ENCODE data around the gene LCE3C. TPM values are rescaled to one million over a fixed set of nuclear protein-coding genes. Genes with fewer than 3 reads are reported as not detected.

Gene LCE3C
- total RNA-seq, 1 donor, result not detected

GRCh38 chr1:152630596-152630995 lies 30.6 kb downstream of the LCE3C start:
- no peaks in the 10 kb centered on the region for H3K9me3 ChIP-seq (ENCODE audit: low read depth, low read length)
- no peaks in the 10 kb centered on the region for H3K27me3 ChIP-seq (ENCODE audit: insufficient read depth, low read length)
- no peak overlapping the region for H3K4me3 ChIP-seq (ENCODE audit: low read length)
- H3K4me1 ChIP-seq (ENCODE audit: insufficient read depth, low read length), result no peaks in the 10 kb centered on the region

DNA sequence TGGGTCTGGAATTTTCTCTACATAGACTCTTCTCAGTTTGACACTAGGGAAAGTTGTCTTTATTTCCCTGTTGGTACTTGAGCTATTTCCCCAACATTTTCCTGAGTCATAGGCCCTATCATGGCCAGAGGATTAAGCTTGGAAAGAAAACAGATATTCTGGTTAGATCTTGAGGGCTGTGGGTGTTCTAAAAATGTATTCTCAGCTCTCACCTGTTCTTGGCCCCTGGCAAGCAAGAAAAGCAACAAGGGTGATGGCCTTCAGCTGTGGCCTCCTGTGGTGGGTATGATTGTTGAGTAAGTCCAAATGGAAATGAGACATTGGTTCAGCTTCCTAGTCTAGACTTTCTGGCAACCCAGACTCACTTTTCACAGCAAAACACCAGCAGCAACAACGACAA lies 40.3 kb downstream of the LCE3C start:
- Histone ChIP-seq H3K9me3 (ENCODE audit: low read depth, low read length) (no peaks in the 10 kb centered on the region), H3K27me3 (ENCODE audit: insufficient read depth, low read length) (no peaks in the 10 kb centered on the region), H3K4me1 (ENCODE audit: insufficient read depth, low read length) (no peaks in the 10 kb centered on the region), H3K4me3 (ENCODE audit: low read length) (no peak overlapping the region)

DNA sequence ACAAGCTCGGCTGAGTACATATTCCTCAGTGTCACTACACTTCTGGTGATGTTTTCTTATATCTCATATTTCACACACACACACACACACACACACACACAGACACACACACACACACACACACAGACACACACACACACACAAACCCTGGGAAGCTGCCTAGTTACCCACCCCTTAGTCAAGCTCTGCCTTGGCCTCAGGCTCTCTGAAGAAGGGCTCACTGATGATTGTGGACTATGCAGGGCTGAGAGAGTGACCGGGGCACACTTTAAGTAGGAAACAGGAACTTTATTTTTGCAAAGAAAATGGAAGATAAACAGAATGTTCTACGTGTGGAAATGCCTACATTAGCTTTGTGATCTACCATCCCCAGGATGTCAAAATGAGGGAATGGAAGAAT lies 43.9 kb downstream of the LCE3C start:
- Histone ChIP-seq H3K4me1 (ENCODE audit: insufficient read depth, low read length) (no peaks in the 10 kb centered on the region), H3K9me3 (ENCODE audit: low read depth, low read length) (no peaks in the 10 kb centered on the region), H3K4me3 (ENCODE audit: low read length) (no peak overlapping the region)

GRCh38 chr1:152645146-152645545 lies 45.1 kb downstream of the LCE3C start:
- Histone ChIP-seq H3K27me3 (ENCODE audit: insufficient read depth, low read length) (peaks cover under 1% of the 10 kb centered on the region), H3K4me1 (ENCODE audit: insufficient read depth, low read length) (no peaks in the 10 kb centered on the region), H3K4me3 (ENCODE audit: low read length) (no peak overlapping the region), H3K9me3 (ENCODE audit: low read depth, low read length) (no peaks in the 10 kb centered on the region)

More for the DNA sequence above, 43.9 kb downstream of the LCE3C start:
- H3K27me3 ChIP-seq (ENCODE audit: insufficient read depth, low read length), result no peaks in the 10 kb centered on the region

GRCh38 chr1:152646656-152647055 lies 46.6 kb downstream of the LCE3C start:
- H3K4me1 ChIP-seq (ENCODE audit: insufficient read depth, low read length), result no peaks in the 10 kb centered on the region
- H3K9me3 ChIP-seq (ENCODE audit: low read depth, low read length), result no peaks in the 10 kb centered on the region
- H3K4me3 ChIP-seq (ENCODE audit: low read length), result no peak overlapping the region
- peaks cover 9% of the 10 kb centered on the region for H3K27me3 ChIP-seq (ENCODE audit: insufficient read depth, low read length)

Other genes starting within 250 kb of the LCE3C start
- gene FLG2, start 240.2 kb upstream of the LCE3C start, total RNA-seq, result not detected
- gene CRNN, start 186.0 kb upstream of the LCE3C start, total RNA-seq, result not detected
- gene LCE5A, start 89.4 kb upstream of the LCE3C start, total RNA-seq, result not detected
- gene CRCT1, start 85.8 kb upstream of the LCE3C start, total RNA-seq, result not detected
- gene LCE3E, start 33.5 kb upstream of the LCE3C start, total RNA-seq, result not detected
- gene LCE3D, start 19.7 kb upstream of the LCE3C start, total RNA-seq, result not detected
- gene LCE3B, start 13.6 kb downstream of the LCE3C start, total RNA-seq, result not detected
- gene LCE3A, start 22.9 kb downstream of the LCE3C start, total RNA-seq, result not detected
- not detected for gene LCE2D, start 63.1 kb downstream of the LCE3C start, total RNA-seq
- gene LCE2C, start 75.0 kb downstream of the LCE3C start, total RNA-seq, result not detected
- gene LCE2B, start 85.9 kb downstream of the LCE3C start, total RNA-seq, result not detected
- gene LCE2A, start 98.1 kb downstream of the LCE3C start, total RNA-seq, result not detected
- not detected for gene LCE4A, start 107.9 kb downstream of the LCE3C start, total RNA-seq
- not detected for gene KPRP, start 157.8 kb downstream of the LCE3C start, total RNA-seq
- not detected for gene LCE1F, start 174.9 kb downstream of the LCE3C start, total RNA-seq
- not detected for gene LCE1E, start 186.0 kb downstream of the LCE3C start, total RNA-seq
- not detected for gene LCE1D, start 196.5 kb downstream of the LCE3C start, total RNA-seq
- not detected for gene LCE1C, start 206.4 kb downstream of the LCE3C start, total RNA-seq
- not detected for gene LCE1B, start 211.7 kb downstream of the LCE3C start, total RNA-seq
- not detected for gene LCE1A, start 227.2 kb downstream of the LCE3C start, total RNA-seq
- gene LCE6A, start 242.6 kb downstream of the LCE3C start, total RNA-seq, result not detected